Endothelial cell of umbilical vein (primary cell): ENCODE measurements around the gene MTCH1.

ENCODE experiments used
- EZH2 ChIP-seq: IDR thresholded peaks from 2 replicates; pipeline ENCODE4 v1.6.1; 2012; ENCODE audit warnings: borderline replicate concordance, low read depth, mild to moderate bottlenecking, moderate library complexity, low read length, inconsistent platforms; ENCODE audit not compliant: severe bottlenecking
- FOS ChIP-seq: IDR thresholded peaks from 2 replicates; pipeline ENCODE4 v1.6.1; 2011; ENCODE audit warnings: mild to moderate bottlenecking, low read length, moderate library complexity, borderline replicate concordance; ENCODE audit not compliant: insufficient read depth
- POLR2A ChIP-seq: IDR thresholded peaks from 2 replicates; pipeline ENCODE4 v1.6.1; 2012; ENCODE audit warnings: low read depth, mild to moderate bottlenecking, control low read depth, low read length
- POLR2AphosphoS5 ChIP-seq: IDR thresholded peaks from 2 replicates; pipeline ENCODE4 v1.6.1; 2012; ENCODE audit warnings: low read depth, mild to moderate bottlenecking, control low read depth, low read length, moderate library complexity; ENCODE audit not compliant: insufficient read depth
- TF ChIP-seq, protein P1 (sequence below): IDR thresholded peaks from 2 replicates; pipeline ENCODE4 v1.6.1; 2011; ENCODE audit not compliant: insufficient read depth, insufficient read length
- TF ChIP-seq, protein P2 (sequence below), 2 donors: IDR thresholded peaks; 1 replicate in 1 of 2; 2 replicates in 1 of 2; pipeline ENCODE4 v1.5.1; 2011; ENCODE audit warnings: low read length in 2 of 2, mild to moderate bottlenecking in 2 of 2, moderate library complexity in 2 of 2, control low read depth in 1 of 2, inconsistent platforms in 1 of 2, low read depth in 1 of 2; ENCODE audit not compliant: insufficient read depth in 1 of 2; ENCODE audit errors: extremely low read depth in 1 of 2

DNA sequence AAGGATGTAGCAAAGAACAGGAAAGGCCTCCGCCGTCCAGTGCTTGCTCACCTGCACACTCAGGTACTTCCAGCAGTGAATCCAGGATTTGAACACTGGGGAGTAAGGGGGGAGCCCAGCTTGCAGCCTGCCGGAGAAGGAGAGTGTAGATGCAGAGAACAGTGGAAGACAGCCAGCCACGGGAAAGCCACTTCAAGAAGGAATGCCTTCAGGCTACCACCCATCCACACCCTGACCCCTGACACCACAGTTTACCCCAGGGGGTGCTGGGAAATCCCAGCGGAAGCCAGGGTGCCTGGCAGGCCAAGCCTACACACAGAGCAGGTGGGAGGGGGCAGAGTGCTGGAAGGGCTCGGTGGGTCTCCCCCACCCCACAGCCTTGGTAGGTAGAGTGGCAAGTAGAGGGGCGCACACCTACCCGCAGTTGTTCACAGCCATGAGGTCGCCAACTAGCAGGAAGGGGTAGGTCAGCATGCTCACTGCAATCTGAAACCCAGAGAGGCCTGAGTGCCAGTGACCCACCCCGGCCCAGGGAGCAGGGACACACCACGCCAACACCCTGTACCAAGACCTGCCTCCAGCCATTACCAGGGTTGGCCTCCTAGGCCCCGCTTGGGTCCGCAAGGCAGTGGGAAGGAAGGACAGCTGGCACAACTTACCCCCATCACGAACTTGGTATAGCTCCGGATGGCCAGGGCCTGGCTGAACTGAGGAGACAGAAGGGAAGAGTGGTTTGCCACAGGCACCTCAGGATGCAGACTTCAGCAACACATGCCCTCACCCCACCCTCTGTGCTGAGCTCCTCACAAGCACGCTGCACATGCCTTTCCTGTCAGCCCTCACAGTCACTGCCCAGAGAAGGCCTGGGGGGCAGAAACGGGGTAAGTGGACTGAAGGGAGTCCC is 15.8 kb downstream of the MTCH1 start:
- TF ChIP-seq, protein P1, sequence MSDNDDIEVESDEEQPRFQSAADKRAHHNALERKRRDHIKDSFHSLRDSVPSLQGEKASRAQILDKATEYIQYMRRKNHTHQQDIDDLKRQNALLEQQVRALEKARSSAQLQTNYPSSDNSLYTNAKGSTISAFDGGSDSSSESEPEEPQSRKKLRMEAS = no peak
- TF ChIP-seq, protein P2, sequence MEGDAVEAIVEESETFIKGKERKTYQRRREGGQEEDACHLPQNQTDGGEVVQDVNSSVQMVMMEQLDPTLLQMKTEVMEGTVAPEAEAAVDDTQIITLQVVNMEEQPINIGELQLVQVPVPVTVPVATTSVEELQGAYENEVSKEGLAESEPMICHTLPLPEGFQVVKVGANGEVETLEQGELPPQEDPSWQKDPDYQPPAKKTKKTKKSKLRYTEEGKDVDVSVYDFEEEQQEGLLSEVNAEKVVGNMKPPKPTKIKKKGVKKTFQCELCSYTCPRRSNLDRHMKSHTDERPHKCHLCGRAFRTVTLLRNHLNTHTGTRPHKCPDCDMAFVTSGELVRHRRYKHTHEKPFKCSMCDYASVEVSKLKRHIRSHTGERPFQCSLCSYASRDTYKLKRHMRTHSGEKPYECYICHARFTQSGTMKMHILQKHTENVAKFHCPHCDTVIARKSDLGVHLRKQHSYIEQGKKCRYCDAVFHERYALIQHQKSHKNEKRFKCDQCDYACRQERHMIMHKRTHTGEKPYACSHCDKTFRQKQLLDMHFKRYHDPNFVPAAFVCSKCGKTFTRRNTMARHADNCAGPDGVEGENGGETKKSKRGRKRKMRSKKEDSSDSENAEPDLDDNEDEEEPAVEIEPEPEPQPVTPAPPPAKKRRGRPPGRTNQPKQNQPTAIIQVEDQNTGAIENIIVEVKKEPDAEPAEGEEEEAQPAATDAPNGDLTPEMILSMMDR (IDR thresholded peaks at IDR 0.05; ENCODE audit: extremely low read depth in 1 of 2, insufficient read depth in 1 of 2, low read depth in 1 of 2, low read length in 2 of 2) = no peak
- TF ChIP-seq POLR2A = no peak
- no peak for TF ChIP-seq EZH2
- no peak for TF ChIP-seq POLR2AphosphoS5
- no peak for TF ChIP-seq FOS
